Superior temporal gyrus (tissue), 1 donor: ENCODE measurements around the gene COL18A1.
"Not testable (repeated sequence)": the region's sequence is repeated elsewhere in the genome, so short reads cannot be mapped to it uniquely, and the experiment has no call there.

Experiments
- DNase-seq: peaks from one replicate; pipeline ENCODE4 v3.0.0-alpha.2; 2016; ENCODE audit errors: extremely low spot score

COL18A1 gene

GRCh38 chr21:45404730-45405270, at the start of gene COL18A1:
Gene COL18A1 (plus strand): TSS chr21:45405165. CDS start chr21:45405231, 66 bp downstream.
- DNase-seq, result no peak

- no peak for DNase-seq
These were observed 49.4 kb upstream of the COL18A1 start for GRCh38 chr21:45355573-45355972.

GRCh38 chr21:45356251-45356650, 48.7 kb upstream of the COL18A1 start:
- DNase-seq, result no peak

- DNase-seq, result no peak
These were observed 48.1 kb upstream of the COL18A1 start for GRCh38 chr21:45356653-45357435.

GRCh38 chr21:45357436-45358260, 47.3 kb upstream of the COL18A1 start:
- DNase-seq, result no peak

GRCh38 chr21:45358261-45358670, 46.7 kb upstream of the COL18A1 start:
- DNase-seq, result no peak

GRCh38 chr21:45358711-45359310, 46.2 kb upstream of the COL18A1 start:
- DNase-seq, result no peak

- DNase-seq, result peak; percentile 27
These were observed 45.3 kb upstream of the COL18A1 start for GRCh38 chr21:45359451-45360217.

GRCh38 chr21:45361033-45361997, 43.6 kb upstream of the COL18A1 start:
- DNase-seq, result no peak

GRCh38 chr21:45362077-45362747, 42.8 kb upstream of the COL18A1 start:
- DNase-seq, result no peak

GRCh38 chr21:45362748-45363145, 42.2 kb upstream of the COL18A1 start:
- no peak for DNase-seq

- DNase-seq, result not testable (repeated sequence)
These were observed 41.7 kb upstream of the COL18A1 start for GRCh38 chr21:45363272-45363671.

GRCh38 chr21:45363921-45364467, 41.0 kb upstream of the COL18A1 start:
- DNase-seq, result peak; percentile 66

- DNase-seq, result no peak
These were observed 40.3 kb upstream of the COL18A1 start for GRCh38 chr21:45364468-45365185.

- no peak for DNase-seq
These were observed 39.8 kb upstream of the COL18A1 start for GRCh38 chr21:45365186-45365607.

GRCh38 chr21:45365608-45366241, 39.2 kb upstream of the COL18A1 start:
- DNase-seq, result no peak

GRCh38 chr21:45366476-45366875, 38.5 kb upstream of the COL18A1 start:
- no peak for DNase-seq

- DNase-seq, result no peak
These were observed 38.0 kb upstream of the COL18A1 start for GRCh38 chr21:45366931-45367401.
